Mononuclear cell (primary cell): ENCODE data around the gene SARS1. TPM values are rescaled to one million over a fixed set of nuclear protein-coding genes. Genes with fewer than 3 reads are reported as not detected.

Experiments used
- H3K27me3 ChIP-seq: 2 replicates; pipeline ENCODE4 v1.6.0; 2011; ENCODE audit warnings: low read length, control low read depth; ENCODE audit not compliant: insufficient read depth
- H3K4me1 ChIP-seq: 2 replicates; pipeline ENCODE4 v1.5.1; 2011; ENCODE audit warnings: mild to moderate bottlenecking, low read length, control low read depth; ENCODE audit not compliant: insufficient read depth
- H3K4me3 ChIP-seq: 2 replicates; pipeline ENCODE4 v1.5.1; 2011; ENCODE audit warnings: mild to moderate bottlenecking, low read length, moderate library complexity
- H3K9me3 ChIP-seq: 2 replicates; pipeline ENCODE4 v1.5.1; 2011; ENCODE audit warnings: low read depth, mild to moderate bottlenecking, control low read depth, low read length
- total RNA-seq: library from RNA; depleted of rRNA; stranded (reverse); fragments of >200 nt; gene quantifications from one replicate; pipeline ENCODE4 v1.2.3, GENCODE V29; 2012

Gene SARS1
- total RNA-seq, 1 donor = 87.1 TPM

DNA sequence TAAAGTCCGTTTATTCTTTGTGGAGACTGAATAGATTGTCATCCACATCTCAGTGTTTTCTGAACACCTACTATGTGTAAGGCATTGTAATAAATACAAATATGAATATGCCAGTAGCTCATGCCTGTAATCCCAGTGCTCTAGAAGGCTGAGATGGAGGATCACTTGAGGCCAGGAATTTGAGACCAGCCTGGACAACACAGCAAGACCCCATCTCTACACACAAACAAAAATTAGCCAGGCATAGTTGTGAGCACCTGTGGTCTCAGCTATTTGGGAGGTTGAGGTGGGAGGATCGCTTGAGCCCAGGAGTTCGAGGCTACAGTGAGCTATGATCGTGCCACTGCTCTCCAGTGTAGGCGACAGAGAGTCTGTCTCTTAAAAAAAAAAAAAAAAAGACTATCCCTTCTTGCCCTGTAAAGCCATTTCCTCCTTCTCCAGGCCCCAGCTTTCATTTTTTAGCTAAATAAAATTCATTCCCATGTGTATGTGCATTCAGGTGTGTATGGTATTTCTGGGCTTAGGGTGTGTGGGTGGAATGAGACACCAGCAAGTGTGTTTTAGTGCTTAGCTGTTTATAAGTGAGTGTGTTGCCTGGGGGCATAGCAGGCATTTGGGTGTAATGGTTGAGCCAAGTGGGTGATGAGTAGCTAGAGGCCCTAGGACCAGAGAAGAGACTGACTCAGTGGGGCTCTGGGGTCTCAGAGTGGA, 43.4 kb downstream of the SARS1 start:
- no peaks in the 10 kb centered on the region for H3K27me3 ChIP-seq
- H3K4me1 ChIP-seq = no peaks in the 10 kb centered on the region
- H3K4me3 ChIP-seq = no peak overlapping the region
- no peaks in the 10 kb centered on the region for H3K9me3 ChIP-seq

DNA sequence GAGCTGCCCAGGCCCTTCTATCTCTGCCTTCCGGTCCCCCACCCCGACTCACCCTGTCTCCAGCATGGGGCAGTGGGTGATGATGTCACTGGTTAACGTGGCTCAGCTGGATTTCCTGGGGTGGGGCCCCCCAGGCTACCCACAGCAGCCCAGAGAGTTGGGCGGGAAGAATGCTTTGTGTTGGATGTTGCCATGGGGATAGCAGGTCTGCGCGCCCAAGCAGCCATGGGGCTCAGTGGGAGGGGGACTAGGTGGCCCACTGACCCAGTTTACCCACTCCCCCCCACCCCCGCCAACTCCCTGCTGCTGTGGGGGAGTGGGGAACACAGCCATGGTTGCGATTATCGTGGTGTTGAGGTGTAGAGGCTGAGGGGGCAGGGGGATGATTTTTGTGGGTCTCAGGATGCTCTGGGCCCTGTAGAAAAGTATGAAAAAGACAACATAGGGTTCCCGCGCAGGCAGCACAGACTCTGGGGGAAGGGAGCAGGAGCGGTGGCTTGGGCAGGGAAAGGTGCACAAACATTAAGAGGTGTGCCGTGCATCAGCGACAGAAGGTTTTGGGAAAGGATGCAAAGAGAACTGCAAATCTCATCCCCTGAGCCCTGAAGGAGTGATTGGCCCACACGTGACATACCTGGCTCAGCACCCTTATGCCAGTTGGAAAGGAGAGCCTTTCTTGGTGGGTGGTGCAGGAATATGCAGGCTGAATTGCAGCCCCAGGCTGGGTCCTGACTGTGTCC, 44.1 kb downstream of the SARS1 start:
- Histone ChIP-seq H3K4me1 (no peaks in the 10 kb centered on the region), H3K9me3 (no peaks in the 10 kb centered on the region), H3K4me3 (no peak overlapping the region), H3K27me3 (no peaks in the 10 kb centered on the region)

GRCh38 chr1:109258481-109259466, 45.1 kb downstream of the SARS1 start:
- no peaks in the 10 kb centered on the region for H3K9me3 ChIP-seq

GRCh38 chr1:109259674-109260557, 46.2 kb downstream of the SARS1 start:
- Histone ChIP-seq H3K9me3 (no peaks in the 10 kb centered on the region), H3K4me3 (no peak overlapping the region), H3K4me1 (peaks cover 4% of the 10 kb centered on the region), H3K27me3 (no peaks in the 10 kb centered on the region)

More at GRCh38 chr1:109258481-109259466, 45.1 kb downstream of the SARS1 start:
- H3K4me1 ChIP-seq = peaks cover 4% of the 10 kb centered on the region
- H3K27me3 ChIP-seq = no peaks in the 10 kb centered on the region
- H3K4me3 ChIP-seq = no peak overlapping the region

DNA sequence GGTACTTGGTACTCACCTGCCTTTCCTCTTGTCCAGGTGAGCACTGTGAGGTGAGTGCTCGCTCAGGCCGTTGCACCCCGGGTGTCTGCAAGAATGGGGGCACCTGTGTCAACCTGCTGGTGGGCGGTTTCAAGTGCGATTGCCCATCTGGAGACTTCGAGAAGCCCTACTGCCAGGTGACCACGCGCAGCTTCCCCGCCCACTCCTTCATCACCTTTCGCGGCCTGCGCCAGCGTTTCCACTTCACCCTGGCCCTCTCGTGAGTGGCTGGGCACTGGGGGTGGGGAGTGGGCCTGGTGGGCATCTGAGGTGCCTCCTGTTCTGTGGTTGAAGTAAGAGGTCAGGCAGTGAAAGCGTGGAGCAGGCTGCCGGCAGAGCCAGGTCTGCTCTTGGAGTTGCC, 47.3 kb downstream of the SARS1 start:
- Histone ChIP-seq H3K27me3 (no peaks in the 10 kb centered on the region), H3K9me3 (no peaks in the 10 kb centered on the region), H3K4me3 (no peak overlapping the region), H3K4me1 (peaks cover 4% of the 10 kb centered on the region)

DNA sequence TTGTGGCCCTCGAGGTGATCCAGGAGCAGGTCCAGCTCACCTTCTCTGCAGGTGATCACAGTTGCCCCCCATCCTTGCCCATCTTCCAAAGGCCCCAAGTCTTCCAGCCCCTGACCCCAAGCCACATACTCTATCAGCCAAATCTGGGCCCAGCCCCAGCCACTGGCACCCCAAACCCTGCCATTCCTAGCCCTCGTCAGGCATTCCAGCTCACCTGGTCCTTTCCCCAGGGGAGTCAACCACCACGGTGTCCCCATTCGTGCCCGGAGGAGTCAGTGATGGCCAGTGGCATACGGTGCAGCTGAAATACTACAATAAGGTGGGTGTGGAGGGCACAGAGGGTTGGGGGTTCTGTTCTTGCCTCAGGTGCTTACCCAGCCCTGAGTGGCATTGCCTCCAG, 47.9 kb downstream of the SARS1 start:
- Histone ChIP-seq H3K4me3 (no peak overlapping the region), H3K9me3 (no peaks in the 10 kb centered on the region)

DNA sequence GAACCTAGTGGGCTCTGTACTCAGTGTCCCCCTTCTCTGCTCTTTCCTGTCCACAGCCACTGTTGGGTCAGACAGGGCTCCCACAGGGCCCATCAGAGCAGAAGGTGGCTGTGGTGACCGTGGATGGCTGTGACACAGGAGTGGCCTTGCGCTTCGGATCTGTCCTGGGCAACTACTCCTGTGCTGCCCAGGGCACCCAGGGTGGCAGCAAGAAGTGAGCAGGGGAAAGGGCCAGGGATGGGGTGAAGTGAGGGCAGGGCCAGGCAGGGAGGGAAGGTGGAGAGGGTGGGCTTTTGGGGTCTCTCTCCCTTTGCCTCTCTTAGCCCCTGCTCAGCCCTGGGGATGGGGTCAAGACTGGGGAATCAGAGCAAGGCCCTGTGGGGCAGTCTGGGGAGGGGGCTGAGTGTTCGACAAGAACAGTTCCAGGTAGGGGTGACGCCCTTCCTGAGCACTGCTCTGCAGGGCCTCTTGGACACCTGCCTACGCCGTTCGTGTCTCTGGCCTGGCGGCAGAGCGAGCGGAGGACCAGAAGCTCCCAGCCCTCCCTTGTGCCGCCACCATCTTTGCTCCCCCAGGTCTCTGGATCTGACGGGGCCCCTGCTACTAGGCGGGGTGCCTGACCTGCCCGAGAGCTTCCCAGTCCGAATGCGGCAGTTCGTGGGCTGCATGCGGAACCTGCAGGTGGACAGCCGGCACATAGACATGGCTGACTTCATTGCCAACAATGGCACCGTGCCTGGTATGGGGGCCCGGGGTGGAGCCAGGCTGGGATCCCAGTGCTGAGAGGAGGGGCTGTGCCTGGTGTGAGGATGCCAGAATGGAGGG, 48.7 kb downstream of the SARS1 start:
- Histone ChIP-seq H3K9me3 (no peaks in the 10 kb centered on the region), H3K27me3 (no peaks in the 10 kb centered on the region), H3K4me1 (peaks cover 4% of the 10 kb centered on the region), H3K4me3 (no peak overlapping the region)

More for the DNA sequence above, 47.9 kb downstream of the SARS1 start:
- Histone ChIP-seq H3K4me1 (peaks cover 4% of the 10 kb centered on the region), H3K27me3 (no peaks in the 10 kb centered on the region)

GRCh38 chr1:109263234-109263596, 49.5 kb downstream of the SARS1 start:
- peaks cover 4% of the 10 kb centered on the region for H3K4me1 ChIP-seq
- H3K27me3 ChIP-seq = no peaks in the 10 kb centered on the region
- H3K9me3 ChIP-seq = no peaks in the 10 kb centered on the region
- H3K4me3 ChIP-seq = no peak overlapping the region

DNA sequence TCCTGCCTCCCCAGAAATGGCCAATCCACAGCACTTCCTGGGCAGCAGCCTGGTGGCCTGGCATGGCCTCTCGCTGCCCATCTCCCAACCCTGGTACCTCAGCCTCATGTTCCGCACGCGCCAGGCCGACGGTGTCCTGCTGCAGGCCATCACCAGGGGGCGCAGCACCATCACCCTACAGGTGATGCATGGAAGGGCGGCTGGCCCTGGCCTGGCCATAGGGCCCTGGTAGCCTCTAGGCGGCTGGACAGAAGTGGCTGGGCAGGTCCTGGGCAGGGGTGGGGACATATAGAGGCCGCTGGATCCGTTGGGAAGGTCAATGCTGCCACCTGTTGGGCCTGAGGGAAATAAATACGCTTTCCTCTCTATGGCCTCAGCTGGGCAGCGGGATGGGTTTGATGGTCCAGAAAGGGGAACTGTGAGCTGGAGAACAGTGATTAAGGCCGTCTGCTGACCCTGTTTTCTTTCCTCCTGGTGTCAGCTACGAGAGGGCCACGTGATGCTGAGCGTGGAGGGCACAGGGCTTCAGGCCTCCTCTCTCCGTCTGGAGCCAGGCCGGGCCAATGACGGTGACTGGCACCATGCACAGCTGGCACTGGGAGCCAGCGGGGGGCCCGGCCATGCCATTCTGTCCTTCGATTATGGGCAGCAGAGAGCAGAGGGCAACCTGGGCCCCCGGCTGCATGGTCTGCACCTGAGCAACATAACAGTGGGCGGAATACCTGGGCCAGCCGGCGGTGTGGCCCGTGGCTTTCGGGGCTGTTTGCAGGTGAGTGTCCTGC, 50.1 kb downstream of the SARS1 start:
- Histone ChIP-seq H3K4me1 (peaks cover 4% of the 10 kb centered on the region), H3K9me3 (no peaks in the 10 kb centered on the region), H3K4me3 (no peak overlapping the region), H3K27me3 (no peaks in the 10 kb centered on the region)

GRCh38 chr1:109264379-109264755, 50.6 kb downstream of the SARS1 start:
- Histone ChIP-seq H3K9me3 (no peaks in the 10 kb centered on the region), H3K4me3 (no peak overlapping the region), H3K27me3 (no peaks in the 10 kb centered on the region), H3K4me1 (peaks cover 4% of the 10 kb centered on the region)

DNA sequence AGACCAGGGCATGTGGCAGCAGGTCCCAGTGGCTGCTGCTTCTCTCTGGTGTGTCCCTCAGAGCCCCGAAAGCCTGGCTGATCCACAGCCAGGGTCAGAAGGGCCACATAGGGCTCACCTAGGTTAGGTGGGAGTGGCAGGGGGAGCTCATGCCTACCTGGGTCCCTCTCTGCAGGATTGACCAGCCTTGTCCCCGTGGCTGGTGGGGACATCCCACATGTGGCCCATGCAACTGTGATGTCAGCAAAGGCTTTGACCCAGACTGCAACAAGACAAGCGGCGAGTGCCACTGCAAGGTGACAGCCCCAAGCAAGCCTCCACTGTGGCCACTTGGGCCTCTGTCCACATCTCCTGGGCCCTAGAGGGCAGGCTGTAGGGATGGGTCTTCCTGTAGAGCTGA, 51.3 kb downstream of the SARS1 start:
- H3K27me3 ChIP-seq = no peaks in the 10 kb centered on the region
- H3K9me3 ChIP-seq = no peaks in the 10 kb centered on the region

DNA sequence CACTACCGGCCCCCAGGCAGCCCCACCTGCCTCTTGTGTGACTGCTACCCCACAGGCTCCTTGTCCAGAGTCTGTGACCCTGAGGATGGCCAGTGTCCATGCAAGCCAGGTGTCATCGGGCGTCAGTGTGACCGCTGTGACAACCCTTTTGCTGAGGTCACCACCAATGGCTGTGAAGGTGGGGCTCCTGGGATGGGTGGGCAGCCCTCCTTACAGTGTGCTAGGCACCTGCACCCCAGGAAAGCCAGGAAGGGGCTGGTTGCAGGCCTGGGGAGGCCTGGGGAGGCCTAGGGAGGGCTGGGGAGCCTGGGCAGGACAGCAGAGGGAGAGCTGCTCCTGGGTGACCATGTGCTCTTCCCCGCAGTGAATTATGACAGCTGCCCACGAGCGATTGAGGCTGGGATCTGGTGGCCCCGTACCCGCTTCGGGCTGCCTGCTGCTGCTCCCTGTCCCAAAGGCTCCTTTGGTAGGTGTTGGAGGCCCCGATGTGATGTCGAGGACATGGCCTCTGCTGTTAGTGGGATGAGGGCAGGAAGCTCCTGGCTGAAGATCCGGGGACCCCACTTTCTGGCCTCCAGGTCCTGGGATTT, 52.1 kb downstream of the SARS1 start:
- H3K4me3 ChIP-seq = no peak overlapping the region
- H3K9me3 ChIP-seq = no peaks in the 10 kb centered on the region
- peaks cover 4% of the 10 kb centered on the region for H3K4me1 ChIP-seq

More for the DNA sequence above, 51.3 kb downstream of the SARS1 start:
- Histone ChIP-seq H3K4me1 (peaks cover 4% of the 10 kb centered on the region), H3K4me3 (no peak overlapping the region)

GRCh38 chr1:109266965-109267364, 53.2 kb downstream of the SARS1 start:
- Histone ChIP-seq H3K4me1 (peaks cover 4% of the 10 kb centered on the region), H3K27me3 (no peaks in the 10 kb centered on the region), H3K4me3 (no peak overlapping the region), H3K9me3 (no peaks in the 10 kb centered on the region)

More for the DNA sequence above, 52.1 kb downstream of the SARS1 start:
- no peaks in the 10 kb centered on the region for H3K27me3 ChIP-seq
